K562 (cell line): ENCODE measurements around the gene WARS2. TPM values are rescaled to one million over a fixed set of nuclear protein-coding genes. Genes with fewer than 3 reads are reported as not detected.

Experiments
- ATAC-seq: fragments of 200-7000 bp; cut with Tn5 transposase; 3 replicates; pipeline ENCODE4 v1.9.1; 2020; ENCODE audit warnings: moderate library complexity
- BruUV-seq: library from RNA; stranded (reverse); fragments of 400-500 nt; replicated peaks from 2 replicates; lab custom pipeline; 2021; lab: Mats Ljungman, UMichigan
- CTCF ChIA-PET: fragments of 300-600 bp; formaldehyde crosslinking; extraction: SDS; loops from one replicate; lab custom pipeline; 2021; ENCODE audit warnings: low intra/inter-chr PET ratio; lab: Yijun Ruan, JAX
- POLR2A ChIA-PET: fragments of 300-600, 350-650 bp; sonication (Branson Sonifier 250); formaldehyde crosslinking; extraction: SDS; loops from one replicate; lab custom pipeline; 2021; ENCODE audit warnings: antibody characterized with exemption, inconsistent platforms; lab: Yijun Ruan, JAX
- DNase-seq, 4 experiments: peaks; one replicate each; pipeline versions ENCODE4 v3.0.0 to v3.0.0-alpha.2; 2011 to 2018; ENCODE audit warnings: low spot score in 3 of 4, mixed read lengths in 3 of 4; ENCODE audit errors: extremely low read depth in 1 of 4
- FAIRE-seq: peaks from 2 replicates; lab custom pipeline; 2011; peaks lifted over from hg19 to GRCh38; lab: Jason Lieb, UNC
- H2AFZ ChIP-seq: 2 replicates; pipeline ENCODE4 v1.6.0; 2011; ENCODE audit warnings: low read depth, low read length, control low read depth, inconsistent platforms
- H3K27ac ChIP-seq: fragments of 200-600 bp; 3 replicates; pipeline ENCODE4 v1.8.0; 2011; ENCODE audit warnings: low read depth, mild to moderate bottlenecking, control low read depth, inconsistent platforms, low read length, moderate library complexity, mixed read lengths; ENCODE audit errors: extremely low read depth
- H3K27me3 ChIP-seq, 2 experiments: fragments of 300-600 bp in 1 of 2; 2 replicates in 1 of 2; 3 replicates in 1 of 2; pipeline versions ENCODE4 v1.6.0 to v1.8.0; 2011; ENCODE audit warnings: inconsistent platforms in 2 of 2, low read length in 2 of 2, mild to moderate bottlenecking in 1 of 2, mixed read lengths in 1 of 2, moderate library complexity in 1 of 2; ENCODE audit not compliant: control insufficient read depth in 2 of 2, insufficient read depth in 2 of 2
- H3K36me3 ChIP-seq: fragments of 300-600 bp; 3 replicates; pipeline ENCODE4 v1.8.0; 2011; ENCODE audit warnings: mild to moderate bottlenecking, low read length, inconsistent platforms; ENCODE audit not compliant: control insufficient read depth, insufficient read depth
- H3K4me1 ChIP-seq, 2 experiments: fragments of 200-600 bp in 1 of 2; replicated peaks in 1 of 2; 2 replicates in 1 of 2; 3 replicates in 1 of 2; pipeline versions ENCODE4 v1.5.1 to v1.8.0; 2011; ENCODE audit warnings: inconsistent platforms in 2 of 2, low read length in 2 of 2, mild to moderate bottlenecking in 1 of 2, mixed read lengths in 1 of 2, moderate library complexity in 1 of 2; ENCODE audit not compliant: control insufficient read depth in 2 of 2, insufficient read depth in 2 of 2
- H3K4me2 ChIP-seq: 2 replicates; pipeline ENCODE4 v1.6.1; 2011; ENCODE audit warnings: low read length, control low read depth, inconsistent platforms, mixed read lengths; ENCODE audit not compliant: insufficient read depth
- H3K4me3 ChIP-seq: fragments of 200-600 bp; sonication (generic), shearing (Covaris generic); 2 replicates; pipeline ENCODE4 v1.5.1; 2016; ENCODE audit warnings: control low read depth, inconsistent platforms
- H3K79me2 ChIP-seq: fragments of 200-600 bp; 3 replicates; pipeline ENCODE4 v1.8.0; 2011; ENCODE audit warnings: low read length, inconsistent platforms; ENCODE audit not compliant: control insufficient read depth, insufficient read depth
- H3K9ac ChIP-seq, 2 experiments: 2 replicates each; pipeline versions ENCODE4 v1.6.0 to v1.6.1; 2011; ENCODE audit warnings: low read depth in 2 of 2, low read length in 2 of 2, control low read depth in 1 of 2, inconsistent platforms in 1 of 2, mild to moderate bottlenecking in 1 of 2, mixed read lengths in 1 of 2; ENCODE audit not compliant: insufficient read depth in 1 of 2
- H3K9me1 ChIP-seq: one replicate; pipeline ENCODE4 v1.6.0; 2011; ENCODE audit warnings: inconsistent platforms, mild to moderate bottlenecking, low read length, moderate library complexity; ENCODE audit not compliant: control insufficient read depth, insufficient read depth
- H3K9me3 ChIP-seq: replicated peaks from 2 replicates; pipeline ENCODE4 v1.5.1; 2011; ENCODE audit warnings: low read depth, low read length, inconsistent platforms; ENCODE audit not compliant: control insufficient read depth, insufficient read depth
- H4K20me1 ChIP-seq: replicated peaks from 2 replicates; pipeline ENCODE4 v1.6.1; 2011; ENCODE audit warnings: low read length, inconsistent platforms, mixed read lengths; ENCODE audit not compliant: control insufficient read depth, insufficient read depth
- MEIS2 ChIP-seq: fragments of 450-650 bp; IDR thresholded peaks from 2 replicates; pipeline ENCODE4 v1.6.1; 2014; ENCODE audit warnings: mild to moderate bottlenecking; ENCODE audit not compliant: partially characterized antibody
- POLR2A ChIP-seq: fragments of 450-650 bp; conservative IDR thresholded peaks from 2 replicates; pipeline ENCODE4 v1.6.1; 2016
- WGBS: fragments of 100-300 bp; shearing (Covaris generic); methylation state at CpG from one replicate; pipeline ENCODE4 v1.1.6; 2016; ENCODE audit warnings: low coverage, mixed read lengths; ENCODE audit not compliant: insufficient coverage; ENCODE audit errors: missing lambda C conversion rate; 5-methylcytosine and 5-hydroxymethylcytosine counted together
- in situ Hi-C: fragments of 300-500 bp; cut with MboI; formaldehyde crosslinking; loops from 4 replicates; pipeline ENCODE4 v1.15.0; 2018; ENCODE audit warnings: inconsistent platforms, mixed read lengths
- intact Hi-C: fragments of 100-400 bp; cut with micrococcal nuclease; formaldehyde crosslinking; loops from 2 replicates; pipeline ENCODE4 v1.14.2; 2022
- polyA plus RNA-seq, 8 experiments: library from polyadenylated mRNA; depleted of rRNA in 4 of 8; stranded (reverse) in 5 of 8; unstranded in 3 of 8; fragments of >200 nt; fragmentation: Nextera tagmentation in 2 of 8; fragmentation: Illumina TruSeq in 1 of 8; extraction: Ambion mirVana in 2 of 8; extraction: Trizol in 1 of 8; gene quantifications; 2 replicates each; pipeline versions ENCODE4 v1.2.1 to v1.2.3, GENCODE V29; 2011 to 2014; ENCODE audit warnings: inconsistent platforms in 1 of 8, missing spikeins in 1 of 8
- total RNA-seq, 7 experiments: library from RNA; depleted of rRNA in 6 of 7; stranded (reverse); fragments of >200 nt in 6 of 7; fragmentation: Illumina TruSeq in 2 of 7; extraction: Trizol in 2 of 7; gene quantifications; 2 replicates each; pipeline versions ENCODE4 v1.2.1 to v1.2.3, GENCODE V29; 2011 to 2021; ENCODE audit warnings: low replicate concordance in 1 of 7
- TF ChIP-seq, protein P1 (sequence below): fragments of 450-650 bp; formaldehyde crosslinking; IDR thresholded peaks from 2 replicates; pipeline ENCODE4 v1.4.0; 2022; ENCODE audit warnings: missing genetic modification characterization
- TF ChIP-seq, protein P2 (sequence below), 2 experiments: fragments of 450-650 bp; IDR thresholded peaks; 2 replicates each; pipeline ENCODE4 v1.6.1; 2018; ENCODE audit warnings: mild to moderate bottlenecking in 2 of 2, low read depth in 1 of 2; ENCODE audit not compliant: partially characterized antibody in 2 of 2
- TF ChIP-seq, protein P3 (sequence below), 2 experiments: IDR thresholded peaks in 1 of 2; conservative IDR thresholded peaks in 1 of 2; 2 replicates each; pipeline ENCODE4 v1.6.1; 2016; ENCODE audit warnings: low read depth in 2 of 2, mild to moderate bottlenecking in 1 of 2, missing compliant biosample characterization in 1 of 2, missing genetic modification characterization in 1 of 2, moderate library complexity in 1 of 2

Gene WARS2
- total and polyA plus RNA-seq, 9 of the 15 experiments (the other 6 are each of a cell fraction or from before 2014, with no cell fraction given) = 5.7 to 18.0 (median 16.9) TPM

GRCh38 chr1:119112244-119112643 lies 28.2 kb downstream of the WARS2 start:
- no peaks in the 10 kb centered on the region for H3K9me1 ChIP-seq
- H3K4me2 ChIP-seq = no peak overlapping the region
- H2AFZ ChIP-seq = no peak overlapping the region
- no peaks in the 10 kb centered on the region for H3K4me1 ChIP-seq
- no peaks in the 10 kb centered on the region for H3K9me3 ChIP-seq
- intact Hi-C loops = no loop called here
- TF ChIP-seq, protein P1, sequence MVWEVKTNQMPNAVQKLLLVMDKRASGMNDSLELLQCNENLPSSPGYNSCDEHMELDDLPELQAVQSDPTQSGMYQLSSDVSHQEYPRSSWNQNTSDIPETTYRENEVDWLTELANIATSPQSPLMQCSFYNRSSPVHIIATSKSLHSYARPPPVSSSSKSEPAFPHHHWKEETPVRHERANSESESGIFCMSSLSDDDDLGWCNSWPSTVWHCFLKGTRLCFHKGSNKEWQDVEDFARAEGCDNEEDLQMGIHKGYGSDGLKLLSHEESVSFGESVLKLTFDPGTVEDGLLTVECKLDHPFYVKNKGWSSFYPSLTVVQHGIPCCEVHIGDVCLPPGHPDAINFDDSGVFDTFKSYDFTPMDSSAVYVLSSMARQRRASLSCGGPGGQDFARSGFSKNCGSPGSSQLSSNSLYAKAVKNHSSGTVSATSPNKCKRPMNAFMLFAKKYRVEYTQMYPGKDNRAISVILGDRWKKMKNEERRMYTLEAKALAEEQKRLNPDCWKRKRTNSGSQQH (CRISPR knock-in tag) = no peak
- no peak overlapping the region for H3K4me3 ChIP-seq
- H4K20me1 ChIP-seq = no peaks in the 10 kb centered on the region
- ChIA-PET POLR2A (interaction anchor here (1.4 kb wide), 1 partner anchor 24 kb away, joined by 3 read pairs; no protein-coding TSS in a partner anchor), CTCF (no interaction called here)
- H3K9ac ChIP-seq = no peak overlapping the region
- no TSS peak for BruUV-seq
- no peaks in the 10 kb centered on the region for H3K36me3 ChIP-seq
- in situ Hi-C loops = no loop called here
- no peaks in the 10 kb centered on the region for H3K27me3 ChIP-seq
- 60% methylated on average over 3 of the region's 3 CpGs for WGBS
- FAIRE-seq = no peak
- no peak overlapping the region for H3K27ac ChIP-seq
- no peaks in the 10 kb centered on the region for H3K79me2 ChIP-seq
- ATAC-seq = no peak
- no peak for DNase-seq

DNA sequence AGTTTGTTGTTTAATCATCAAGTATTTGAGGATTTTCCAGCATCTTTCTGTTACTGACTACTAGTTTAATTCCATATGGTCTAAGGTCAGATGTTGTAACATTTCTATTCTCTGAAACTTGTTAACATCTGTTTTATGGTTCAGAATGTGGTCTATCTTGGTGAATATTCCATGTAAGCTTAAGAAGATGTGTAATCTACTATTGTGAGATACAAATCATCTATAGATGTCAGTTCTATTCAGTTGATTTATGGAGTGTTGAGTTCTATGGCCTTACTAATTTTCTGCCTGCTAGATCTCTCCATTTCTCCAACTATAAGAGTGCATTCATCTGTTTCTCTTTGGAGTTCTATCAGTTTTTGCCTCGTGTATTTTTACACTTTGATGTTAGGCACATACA lies 31.5 kb downstream of the WARS2 start:
- Histone ChIP-seq H2AFZ (no peak overlapping the region), H3K4me3 (no peak overlapping the region), H4K20me1 (no peaks in the 10 kb centered on the region), H3K36me3 (no peaks in the 10 kb centered on the region), H3K9me3 (no peaks in the 10 kb centered on the region), H3K27me3 (no peaks in the 10 kb centered on the region), H3K27ac (no peak overlapping the region), H3K9me1 (no peaks in the 10 kb centered on the region), H3K9ac (no peak overlapping the region), H3K4me1 (no peaks in the 10 kb centered on the region), H3K79me2 (no peaks in the 10 kb centered on the region), H3K4me2 (no peak overlapping the region)
- BruUV-seq = no TSS peak
- in situ Hi-C loops (no loop called here), intact Hi-C loops (no loop called here)
- 0% methylated on average over 1 of the region's 1 CpG for WGBS
- TF ChIP-seq, protein P2, sequence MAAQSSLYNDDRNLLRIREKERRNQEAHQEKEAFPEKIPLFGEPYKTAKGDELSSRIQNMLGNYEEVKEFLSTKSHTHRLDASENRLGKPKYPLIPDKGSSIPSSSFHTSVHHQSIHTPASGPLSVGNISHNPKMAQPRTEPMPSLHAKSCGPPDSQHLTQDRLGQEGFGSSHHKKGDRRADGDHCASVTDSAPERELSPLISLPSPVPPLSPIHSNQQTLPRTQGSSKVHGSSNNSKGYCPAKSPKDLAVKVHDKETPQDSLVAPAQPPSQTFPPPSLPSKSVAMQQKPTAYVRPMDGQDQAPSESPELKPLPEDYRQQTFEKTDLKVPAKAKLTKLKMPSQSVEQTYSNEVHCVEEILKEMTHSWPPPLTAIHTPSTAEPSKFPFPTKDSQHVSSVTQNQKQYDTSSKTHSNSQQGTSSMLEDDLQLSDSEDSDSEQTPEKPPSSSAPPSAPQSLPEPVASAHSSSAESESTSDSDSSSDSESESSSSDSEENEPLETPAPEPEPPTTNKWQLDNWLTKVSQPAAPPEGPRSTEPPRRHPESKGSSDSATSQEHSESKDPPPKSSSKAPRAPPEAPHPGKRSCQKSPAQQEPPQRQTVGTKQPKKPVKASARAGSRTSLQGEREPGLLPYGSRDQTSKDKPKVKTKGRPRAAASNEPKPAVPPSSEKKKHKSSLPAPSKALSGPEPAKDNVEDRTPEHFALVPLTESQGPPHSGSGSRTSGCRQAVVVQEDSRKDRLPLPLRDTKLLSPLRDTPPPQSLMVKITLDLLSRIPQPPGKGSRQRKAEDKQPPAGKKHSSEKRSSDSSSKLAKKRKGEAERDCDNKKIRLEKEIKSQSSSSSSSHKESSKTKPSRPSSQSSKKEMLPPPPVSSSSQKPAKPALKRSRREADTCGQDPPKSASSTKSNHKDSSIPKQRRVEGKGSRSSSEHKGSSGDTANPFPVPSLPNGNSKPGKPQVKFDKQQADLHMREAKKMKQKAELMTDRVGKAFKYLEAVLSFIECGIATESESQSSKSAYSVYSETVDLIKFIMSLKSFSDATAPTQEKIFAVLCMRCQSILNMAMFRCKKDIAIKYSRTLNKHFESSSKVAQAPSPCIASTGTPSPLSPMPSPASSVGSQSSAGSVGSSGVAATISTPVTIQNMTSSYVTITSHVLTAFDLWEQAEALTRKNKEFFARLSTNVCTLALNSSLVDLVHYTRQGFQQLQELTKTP (IDR thresholded peaks at IDR 0.05; ENCODE audit: low read depth in 1 of 2, partially characterized antibody in 2 of 2) = no peak
- TF ChIP-seq POLR2A (no peak), MEIS2 (peak; percentile 46)
- TF ChIP-seq, protein P3, sequence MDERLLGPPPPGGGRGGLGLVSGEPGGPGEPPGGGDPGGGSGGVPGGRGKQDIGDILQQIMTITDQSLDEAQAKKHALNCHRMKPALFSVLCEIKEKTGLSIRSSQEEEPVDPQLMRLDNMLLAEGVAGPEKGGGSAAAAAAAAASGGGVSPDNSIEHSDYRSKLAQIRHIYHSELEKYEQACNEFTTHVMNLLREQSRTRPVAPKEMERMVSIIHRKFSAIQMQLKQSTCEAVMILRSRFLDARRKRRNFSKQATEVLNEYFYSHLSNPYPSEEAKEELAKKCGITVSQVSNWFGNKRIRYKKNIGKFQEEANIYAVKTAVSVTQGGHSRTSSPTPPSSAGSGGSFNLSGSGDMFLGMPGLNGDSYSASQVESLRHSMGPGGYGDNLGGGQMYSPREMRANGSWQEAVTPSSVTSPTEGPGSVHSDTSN (CRISPR knock-in tag; IDR thresholded peaks at IDR 0.05; ENCODE audit: low read depth) = no peak
- TF ChIP-seq, protein P3 (tag; conservative IDR thresholded peaks at IDR 0.05; ENCODE audit: low read depth) = peak; percentile 61; the same call in 1 of the 2 replicates
- ATAC-seq (no peak), FAIRE-seq (no peak), DNase-seq (no peak)
- CTCF ChIA-PET = no interaction called here
- POLR2A ChIA-PET = no interaction called here
